DOHH2 (cell line): ENCODE results near the gene COA8.

Experiments used
- H3F3A ChIP-seq: fragments of 200-600 bp; sonication (generic), shearing (Covaris generic); 2 replicates; pipeline ENCODE4 v1.6.0; 2016; ENCODE audit warnings: antibody characterized with exemption, mild to moderate bottlenecking; ENCODE audit not compliant: control insufficient read depth, insufficient read depth
- H3K27ac ChIP-seq: fragments of 200-600 bp; sonication (generic); 2 replicates; pipeline ENCODE4 v1.5.1; 2014; ENCODE audit warnings: low read depth, mild to moderate bottlenecking, low read length, moderate library complexity
- H3K27me3 ChIP-seq: fragments of 200-600 bp; sonication (generic); 2 replicates; pipeline ENCODE4 v1.6.1; 2014; ENCODE audit warnings: mild to moderate bottlenecking, low read length, mixed read lengths; ENCODE audit not compliant: control insufficient read depth
- H3K36me3 ChIP-seq: fragments of 200-600 bp; sonication (generic); 2 replicates; pipeline ENCODE4 v1.6.1; 2014; ENCODE audit warnings: mild to moderate bottlenecking, low read length, moderate library complexity, mixed read lengths; ENCODE audit not compliant: control insufficient read depth
- H3K4me1 ChIP-seq: fragments of 200-600 bp; sonication (generic); 2 replicates; pipeline ENCODE4 v1.6.1; 2014; ENCODE audit warnings: mild to moderate bottlenecking, low read length, mixed read lengths; ENCODE audit not compliant: control insufficient read depth
- H3K4me2 ChIP-seq: fragments of 200-600 bp; sonication (generic); 2 replicates; pipeline ENCODE4 v1.6.0; 2014; ENCODE audit warnings: mild to moderate bottlenecking, low read length, moderate library complexity
- H3K4me3 ChIP-seq: fragments of 200-600 bp; sonication (generic); 2 replicates; pipeline ENCODE4 v1.5.1; 2014; ENCODE audit warnings: mild to moderate bottlenecking, low read length, mixed read lengths
- H3K79me2 ChIP-seq: fragments of 200-600 bp; sonication (generic); 2 replicates; pipeline ENCODE4 v1.6.1; 2014; ENCODE audit warnings: mild to moderate bottlenecking, low read length, mixed read lengths; ENCODE audit not compliant: control insufficient read depth
- H3K9me2 ChIP-seq: fragments of 200-600 bp; sonication (generic); replicated peaks from 2 replicates; pipeline ENCODE4 v1.6.1; 2014; ENCODE audit warnings: mild to moderate bottlenecking, low read length, mixed read lengths; ENCODE audit not compliant: control insufficient read depth
- H3K9me3 ChIP-seq: fragments of 200-600 bp; sonication (generic); 2 replicates; pipeline ENCODE4 v1.6.1; 2014; ENCODE audit warnings: antibody characterized with exemption, low read length, mixed read lengths; ENCODE audit not compliant: control insufficient read depth, insufficient read depth
- H4K20me1 ChIP-seq: fragments of 200-600 bp; sonication (generic); 2 replicates; pipeline ENCODE4 v1.6.0; 2014; ENCODE audit warnings: low read depth, mild to moderate bottlenecking, antibody characterized with exemption, low read length, moderate library complexity; ENCODE audit not compliant: control insufficient read depth, insufficient read depth
- EZH2phosphoT487 ChIP-seq: fragments of 200-600 bp; sonication (generic); IDR thresholded peaks from 2 replicates; pipeline ENCODE4 v1.6.1; 2017; ENCODE audit warnings: borderline replicate concordance, mild to moderate bottlenecking, antibody characterized with exemption, low read length, moderate library complexity, mixed read lengths
- TF ChIP-seq, protein P1 (sequence below): fragments of 200-600 bp; sonication (generic); IDR thresholded peaks from one replicate; pipeline ENCODE4 v1.5.1; 2014; ENCODE audit warnings: antibody characterized with exemption, mild to moderate bottlenecking, low read depth, low read length; ENCODE audit not compliant: poor library complexity, severe bottlenecking

The COA8 gene

DNA sequence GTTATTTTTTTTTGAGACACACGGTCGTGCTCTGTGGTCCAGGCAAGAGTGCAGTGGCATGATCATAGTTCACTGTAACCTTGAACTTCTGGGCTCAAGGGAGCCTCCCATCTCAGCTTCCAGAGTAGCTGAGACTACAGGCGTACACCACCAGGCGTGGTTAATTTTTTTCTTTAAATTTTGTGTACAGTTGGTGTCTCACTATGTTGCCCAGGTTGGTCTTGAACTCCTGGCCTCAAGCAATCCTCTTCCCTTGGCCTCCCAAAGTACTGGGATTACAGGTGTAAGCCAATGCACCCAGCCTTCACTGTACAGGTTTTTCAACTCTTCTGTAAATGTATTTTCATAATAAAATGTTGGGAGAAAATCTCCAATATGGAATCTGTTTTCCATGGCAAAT lies 60.5 kb downstream of the COA8 start:
- 0 out of 2 replicates have a peak, but pooled peaks cover 3% of the 10 kb centered on the region for H3K27me3 ChIP-seq
- no peaks in the 10 kb centered on the region for H3K79me2 ChIP-seq
- TF ChIP-seq, protein P1, sequence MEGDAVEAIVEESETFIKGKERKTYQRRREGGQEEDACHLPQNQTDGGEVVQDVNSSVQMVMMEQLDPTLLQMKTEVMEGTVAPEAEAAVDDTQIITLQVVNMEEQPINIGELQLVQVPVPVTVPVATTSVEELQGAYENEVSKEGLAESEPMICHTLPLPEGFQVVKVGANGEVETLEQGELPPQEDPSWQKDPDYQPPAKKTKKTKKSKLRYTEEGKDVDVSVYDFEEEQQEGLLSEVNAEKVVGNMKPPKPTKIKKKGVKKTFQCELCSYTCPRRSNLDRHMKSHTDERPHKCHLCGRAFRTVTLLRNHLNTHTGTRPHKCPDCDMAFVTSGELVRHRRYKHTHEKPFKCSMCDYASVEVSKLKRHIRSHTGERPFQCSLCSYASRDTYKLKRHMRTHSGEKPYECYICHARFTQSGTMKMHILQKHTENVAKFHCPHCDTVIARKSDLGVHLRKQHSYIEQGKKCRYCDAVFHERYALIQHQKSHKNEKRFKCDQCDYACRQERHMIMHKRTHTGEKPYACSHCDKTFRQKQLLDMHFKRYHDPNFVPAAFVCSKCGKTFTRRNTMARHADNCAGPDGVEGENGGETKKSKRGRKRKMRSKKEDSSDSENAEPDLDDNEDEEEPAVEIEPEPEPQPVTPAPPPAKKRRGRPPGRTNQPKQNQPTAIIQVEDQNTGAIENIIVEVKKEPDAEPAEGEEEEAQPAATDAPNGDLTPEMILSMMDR, result no peak
- no peak for TF ChIP-seq EZH2phosphoT487
- H3K4me2 ChIP-seq, result peak overlapping the region; percentile 96; the same call in 1 of the 2 replicates
- no peak overlapping the region for H3K4me3 ChIP-seq
- H3F3A ChIP-seq, result peaks cover 29% of the 10 kb centered on the region
- peaks cover 63% of the 10 kb centered on the region for H3K4me1 ChIP-seq
- no peaks in the 10 kb centered on the region for H4K20me1 ChIP-seq
- no peaks in the 10 kb centered on the region for H3K9me3 ChIP-seq
- no peaks in the 10 kb centered on the region for H3K36me3 ChIP-seq
- H3K9me2 ChIP-seq, result no peaks in the 10 kb centered on the region
- H3K27ac ChIP-seq, result no peak overlapping the region

DNA sequence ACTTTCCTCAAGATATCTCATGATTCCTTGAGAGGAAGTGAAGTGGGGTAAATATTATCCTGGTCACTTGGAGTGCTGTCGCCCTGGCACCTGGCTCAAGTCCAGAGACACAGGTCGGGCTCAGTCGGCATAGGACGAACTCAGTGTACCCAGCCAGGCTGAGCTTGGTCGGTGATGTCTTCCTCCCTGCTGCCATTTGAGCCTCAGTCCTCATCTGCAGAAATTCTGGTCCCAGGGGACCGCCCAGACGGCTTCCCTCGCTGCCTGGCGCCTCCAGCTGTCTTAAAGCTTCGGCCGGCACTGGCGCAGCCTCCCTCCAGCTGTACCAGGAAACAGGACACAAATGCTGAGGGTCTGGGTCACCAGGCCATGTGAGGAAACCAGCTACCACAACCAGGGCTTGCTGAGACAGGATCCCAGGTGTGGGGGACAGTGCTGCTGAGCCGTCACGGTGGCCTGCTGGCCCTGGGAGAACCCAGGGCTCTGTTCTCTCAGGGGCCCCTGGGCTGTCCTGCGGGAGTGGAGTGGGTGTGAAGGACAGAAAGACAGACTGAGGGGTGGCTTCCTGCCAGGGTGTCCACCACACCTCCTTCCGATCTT lies 61.2 kb downstream of the COA8 start:
- Histone ChIP-seq H3K36me3 (no peaks in the 10 kb centered on the region), H3K4me1 (peaks cover 65% of the 10 kb centered on the region), H3K4me3 (peak overlapping the region; percentile 68), H3K4me2 (peak overlapping the region; percentile 96), H3K9me2 (no peaks in the 10 kb centered on the region), H3F3A (peaks cover 29% of the 10 kb centered on the region), H3K27me3 (0 out of 2 replicates have a peak, but pooled peaks cover 3% of the 10 kb centered on the region), H4K20me1 (no peaks in the 10 kb centered on the region), H3K9me3 (no peaks in the 10 kb centered on the region), H3K79me2 (peaks cover under 1% of the 10 kb centered on the region), H3K27ac (peak overlapping the region; percentile 87)
- TF ChIP-seq, protein P1, result no peak
- TF ChIP-seq EZH2phosphoT487, result no peak

DNA sequence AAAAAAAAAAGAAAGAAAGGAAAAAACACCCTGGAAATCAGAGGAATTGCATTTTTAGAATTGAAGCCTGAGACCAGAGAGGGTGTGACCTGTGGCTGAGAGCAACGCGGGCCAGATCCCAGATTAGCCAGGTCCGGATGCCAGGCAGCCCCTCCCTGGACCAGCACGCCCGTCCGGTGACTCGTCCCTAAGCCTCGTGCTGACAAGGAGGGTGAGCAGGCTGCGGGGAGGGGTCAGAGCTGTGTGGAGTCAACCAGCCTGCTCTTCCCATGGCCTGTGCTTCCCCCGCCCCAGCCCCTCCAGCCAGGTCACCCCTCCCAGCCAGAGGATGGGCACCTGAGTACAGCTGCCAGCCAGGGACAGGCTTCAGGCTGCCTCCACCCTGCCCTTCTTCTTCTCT lies 62.1 kb downstream of the COA8 start:
- Histone ChIP-seq H3K9me3 (no peaks in the 10 kb centered on the region), H3F3A (peaks cover 29% of the 10 kb centered on the region), H3K36me3 (peaks cover 3% of the 10 kb centered on the region; the same call in 1 of the 2 replicates), H3K4me1 (peaks cover 65% of the 10 kb centered on the region), H3K27ac (peak overlapping the region; percentile 87), H3K4me3 (peak overlapping the region; percentile 68), H3K79me2 (peaks cover 10% of the 10 kb centered on the region), H3K27me3 (0 out of 2 replicates have a peak, but pooled peaks cover 3% of the 10 kb centered on the region), H3K4me2 (peak overlapping the region; percentile 96), H4K20me1 (peaks cover under 1% of the 10 kb centered on the region; the same call in 1 of the 2 replicates), H3K9me2 (no peaks in the 10 kb centered on the region)
- TF ChIP-seq, protein P1, result no peak
- TF ChIP-seq EZH2phosphoT487, result no peak
